Smooth muscle cell (in vitro differentiated cells): ENCODE results near the gene GPT2. TPM values are rescaled to one million over a fixed set of nuclear protein-coding genes. Genes with fewer than 3 reads are reported as not detected.
A peak's percentile ranks its signal among the peaks of the same experiment; 100 is the strongest.

Experiments
- DNase-seq: peaks from one replicate; lab custom pipeline; 2025; ENCODE audit not compliant: unreplicated experiment; lab: John Stamatoyannopoulos, UW
- H2AFZ ChIP-seq: fragments of 200-600 bp; sonication (generic); 2 replicates; pipeline ENCODE4 v1.6.0; 2016; ENCODE audit warnings: antibody characterized with exemption, low read depth, mild to moderate bottlenecking
- H3F3A ChIP-seq: fragments of 200-600 bp; sonication (generic); 2 replicates; pipeline ENCODE4 v1.6.0; 2017; ENCODE audit warnings: antibody characterized with exemption, low read depth
- H3K27ac ChIP-seq: fragments of 200-600 bp; sonication (generic); 2 replicates; pipeline ENCODE4 v1.5.1; 2016; ENCODE audit warnings: low read depth, mild to moderate bottlenecking
- H3K27me3 ChIP-seq: fragments of 200-600 bp; sonication (generic); 2 replicates; pipeline ENCODE4 v1.6.1; 2016; ENCODE audit warnings: low read depth, mild to moderate bottlenecking
- H3K36me3 ChIP-seq: fragments of 200-600 bp; sonication (generic); 2 replicates; pipeline ENCODE4 v1.5.1; 2016; ENCODE audit warnings: low read depth
- H3K4me1 ChIP-seq: fragments of 200-600 bp; sonication (generic); 2 replicates; pipeline ENCODE4 v1.5.1; 2016; ENCODE audit warnings: low read depth
- H3K4me2 ChIP-seq: fragments of 200-600 bp; sonication (generic); 2 replicates; pipeline ENCODE4 v1.6.0; 2016; ENCODE audit warnings: mild to moderate bottlenecking
- H3K4me3 ChIP-seq: fragments of 200-600 bp; sonication (generic); 2 replicates; pipeline ENCODE4 v1.5.1; 2016; ENCODE audit warnings: mild to moderate bottlenecking
- H3K79me2 ChIP-seq: fragments of 200-600 bp; sonication (generic); 2 replicates; pipeline ENCODE4 v1.6.0; 2016; ENCODE audit warnings: low read depth, mild to moderate bottlenecking
- H3K9ac ChIP-seq: fragments of 200-600 bp; sonication (generic); 2 replicates; pipeline ENCODE4 v1.6.0; 2016; ENCODE audit warnings: low read depth
- H3K9me3 ChIP-seq: fragments of 200-600 bp; sonication (generic); replicated peaks from 2 replicates; pipeline ENCODE4 v1.5.1; 2016; ENCODE audit warnings: low read depth
- H4K20me1 ChIP-seq: fragments of 200-600 bp; sonication (generic); 2 replicates; pipeline ENCODE4 v1.6.0; 2016; ENCODE audit warnings: low read depth
- WGBS: methylation state at CpG from one replicate; pipeline ENCODE4 v1.1.7; 2016; ENCODE audit warnings: low lambda C conversion rate; 5-methylcytosine and 5-hydroxymethylcytosine counted together
- polyA plus RNA-seq: library from polyadenylated mRNA; unstranded; fragments of >200 nt; fragmentation: Nextera tagmentation; extraction: Ambion mirVana; gene quantifications from 2 replicates; pipeline ENCODE4 v1.2.1, GENCODE V29; 2016
- total RNA-seq: library from RNA; depleted of rRNA; stranded (reverse); fragments of >200 nt; gene quantifications from 2 replicates; pipeline ENCODE4 v1.2.3, GENCODE V29; 2014
- TF ChIP-seq, protein P1 (sequence below): fragments of 200-600 bp; sonication (generic); IDR thresholded peaks from 2 replicates; pipeline ENCODE4 v1.5.1; 2017; ENCODE audit warnings: borderline replicate concordance, mild to moderate bottlenecking, antibody characterized with exemption; ENCODE audit not compliant: insufficient read depth, poor library complexity, severe bottlenecking

The GPT2 gene
- total and polyA plus RNA-seq, 2 experiments from 2014 or later: 21.4 to 29.3 TPM

DNA sequence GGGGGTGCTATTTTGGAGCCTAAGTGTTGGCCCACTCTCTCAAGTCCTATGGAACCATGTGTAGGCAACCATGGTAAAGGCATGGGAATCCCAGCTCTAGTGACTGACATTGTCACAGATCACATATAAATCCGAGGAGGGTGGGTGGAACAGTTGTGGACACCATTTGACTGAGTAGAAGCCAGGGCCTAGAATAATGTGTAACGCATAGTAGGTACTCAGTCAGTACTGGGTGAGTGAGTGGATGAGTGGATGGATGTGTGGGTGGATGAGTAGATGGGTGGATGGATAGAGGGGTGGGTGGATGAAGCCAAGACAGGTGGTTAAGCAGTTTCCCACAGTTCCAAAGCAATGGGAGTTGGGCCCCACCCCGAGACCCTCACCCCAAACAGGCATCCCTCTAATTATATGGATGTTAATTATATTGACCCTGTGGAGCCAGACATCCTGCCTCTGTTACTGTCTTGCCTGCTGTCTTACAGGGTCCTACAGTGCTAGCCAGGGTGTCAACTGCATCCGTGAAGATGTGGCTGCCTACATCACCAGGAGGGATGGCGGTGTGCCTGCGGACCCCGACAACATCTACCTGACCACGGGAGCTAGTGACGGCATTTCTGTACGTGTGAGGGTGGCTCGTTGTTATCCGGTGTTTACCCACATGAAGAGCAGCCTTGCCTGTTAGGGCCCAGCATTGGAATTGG is 22.3 kb downstream of the GPT2 start:
- Histone ChIP-seq H3F3A (no peaks in the 10 kb centered on the region), H3K9me3 (no peaks in the 10 kb centered on the region), H3K4me1 (no peaks in the 10 kb centered on the region), H3K4me2 (no peak overlapping the region), H3K27me3 (no peaks in the 10 kb centered on the region), H3K4me3 (no peak overlapping the region), H2AFZ (no peak overlapping the region), H3K36me3 (peaks cover 6% of the 10 kb centered on the region), H3K27ac (no peak overlapping the region), H3K9ac (no peak overlapping the region), H4K20me1 (peaks cover 23% of the 10 kb centered on the region), H3K79me2 (no peaks in the 10 kb centered on the region)
- DNase-seq: no peak
- TF ChIP-seq, protein P1, sequence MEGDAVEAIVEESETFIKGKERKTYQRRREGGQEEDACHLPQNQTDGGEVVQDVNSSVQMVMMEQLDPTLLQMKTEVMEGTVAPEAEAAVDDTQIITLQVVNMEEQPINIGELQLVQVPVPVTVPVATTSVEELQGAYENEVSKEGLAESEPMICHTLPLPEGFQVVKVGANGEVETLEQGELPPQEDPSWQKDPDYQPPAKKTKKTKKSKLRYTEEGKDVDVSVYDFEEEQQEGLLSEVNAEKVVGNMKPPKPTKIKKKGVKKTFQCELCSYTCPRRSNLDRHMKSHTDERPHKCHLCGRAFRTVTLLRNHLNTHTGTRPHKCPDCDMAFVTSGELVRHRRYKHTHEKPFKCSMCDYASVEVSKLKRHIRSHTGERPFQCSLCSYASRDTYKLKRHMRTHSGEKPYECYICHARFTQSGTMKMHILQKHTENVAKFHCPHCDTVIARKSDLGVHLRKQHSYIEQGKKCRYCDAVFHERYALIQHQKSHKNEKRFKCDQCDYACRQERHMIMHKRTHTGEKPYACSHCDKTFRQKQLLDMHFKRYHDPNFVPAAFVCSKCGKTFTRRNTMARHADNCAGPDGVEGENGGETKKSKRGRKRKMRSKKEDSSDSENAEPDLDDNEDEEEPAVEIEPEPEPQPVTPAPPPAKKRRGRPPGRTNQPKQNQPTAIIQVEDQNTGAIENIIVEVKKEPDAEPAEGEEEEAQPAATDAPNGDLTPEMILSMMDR: no peak
- 95% methylated on average over 12 of the region's 12 CpGs for WGBS

DNA sequence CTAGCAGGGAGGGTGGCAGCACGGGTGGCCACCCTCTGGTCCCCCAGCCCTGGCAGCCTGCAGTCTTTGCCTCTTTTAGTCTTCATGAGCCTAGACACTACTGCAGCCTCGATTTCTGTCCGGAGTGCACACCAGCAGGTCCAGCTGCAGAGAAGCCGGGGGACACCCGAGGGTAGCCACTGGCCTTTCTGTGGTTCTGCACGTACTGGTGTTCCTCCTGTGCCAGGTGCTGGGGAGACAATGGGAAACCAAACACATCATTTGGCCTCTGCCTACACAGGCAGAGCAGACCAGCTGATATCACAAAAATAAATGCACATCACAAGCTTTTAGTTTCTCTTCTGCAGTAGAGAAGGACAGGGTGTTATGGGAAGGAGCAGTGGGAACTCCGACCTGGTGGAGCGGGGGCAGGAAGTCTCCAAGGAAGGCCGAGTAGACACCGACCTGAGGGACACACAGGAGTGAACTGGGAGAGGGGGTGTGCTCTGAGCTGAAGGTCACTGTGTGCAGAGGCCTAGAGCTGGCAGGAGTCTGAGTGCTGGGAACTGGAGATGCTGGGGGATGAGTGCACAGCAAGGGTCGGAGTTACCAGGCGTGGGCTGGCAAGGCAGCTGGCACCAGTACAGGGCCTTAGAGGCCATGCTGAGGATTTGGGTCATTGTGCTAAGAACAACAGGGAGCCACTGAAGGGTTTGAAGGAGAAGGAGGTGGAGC is 23.1 kb downstream of the GPT2 start:
- no peak overlapping the region for H3K9ac ChIP-seq
- H3K36me3 ChIP-seq: peaks cover 6% of the 10 kb centered on the region
- no peak overlapping the region for H3K4me2 ChIP-seq
- no peaks in the 10 kb centered on the region for H3K9me3 ChIP-seq
- H3F3A ChIP-seq: no peaks in the 10 kb centered on the region
- no peaks in the 10 kb centered on the region for H3K27me3 ChIP-seq
- no peaks in the 10 kb centered on the region for H3K79me2 ChIP-seq
- H3K4me1 ChIP-seq: no peaks in the 10 kb centered on the region
- H3K27ac ChIP-seq: no peak overlapping the region
- no peak overlapping the region for H3K4me3 ChIP-seq
- 94% methylated on average over 12 of the region's 12 CpGs for WGBS
- no peak overlapping the region for H2AFZ ChIP-seq
- no peak for DNase-seq
- H4K20me1 ChIP-seq: peaks cover 21% of the 10 kb centered on the region
- TF ChIP-seq, protein P1: no peak

DNA sequence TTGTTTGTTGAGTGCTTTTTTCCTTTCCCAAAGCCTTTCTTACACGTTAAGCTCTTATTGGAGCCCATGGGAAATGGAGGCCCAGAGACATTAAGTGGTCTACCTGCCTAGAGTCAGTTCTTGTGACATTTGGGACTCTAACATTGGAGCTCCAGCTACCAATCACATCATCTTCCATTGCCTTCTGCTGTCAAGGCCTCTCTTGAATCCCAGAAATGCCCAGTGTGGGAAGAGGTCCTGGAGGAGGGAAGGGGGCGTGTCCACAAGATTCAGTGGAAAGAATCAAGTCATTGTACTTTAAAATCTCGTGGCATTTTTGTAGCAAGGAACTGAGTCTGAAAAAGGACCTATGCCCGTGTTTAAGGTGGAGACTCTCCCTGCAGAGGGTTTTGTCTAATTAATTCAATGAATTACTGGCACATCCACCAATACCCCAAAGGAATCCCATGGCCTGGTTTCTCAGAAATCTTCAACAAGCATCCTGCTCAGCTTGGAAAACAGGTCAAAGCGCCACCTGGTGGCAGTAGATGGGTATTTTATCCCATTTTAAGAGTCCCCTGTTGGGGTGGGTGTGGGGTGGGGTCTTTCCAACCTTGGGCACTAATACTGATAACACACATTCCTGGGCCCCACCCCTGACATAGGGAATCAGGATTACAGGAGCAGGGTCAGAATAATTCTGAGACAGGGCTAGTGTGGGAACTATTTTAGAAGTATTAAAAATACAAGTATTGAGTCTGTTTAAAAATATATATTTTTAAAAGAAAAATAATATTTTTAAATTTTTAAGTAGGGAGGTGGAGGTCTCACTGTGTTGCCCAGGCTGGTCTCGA is 24.6 kb downstream of the GPT2 start:
- Histone ChIP-seq H3K79me2 (no peaks in the 10 kb centered on the region), H2AFZ (no peak overlapping the region), H3K9ac (no peak overlapping the region), H3F3A (no peaks in the 10 kb centered on the region), H3K4me2 (no peak overlapping the region), H3K36me3 (peaks cover 6% of the 10 kb centered on the region), H3K4me1 (no peaks in the 10 kb centered on the region), H3K9me3 (no peaks in the 10 kb centered on the region), H3K4me3 (no peak overlapping the region), H3K27me3 (no peaks in the 10 kb centered on the region), H3K27ac (no peak overlapping the region), H4K20me1 (peaks cover 15% of the 10 kb centered on the region)
- DNase-seq: no peak
- TF ChIP-seq, protein P1: peak; percentile 89
- WGBS: 53% methylated on average over 6 of the region's 6 CpGs
